Activated T-helper 1 cell treated with anti-CD3 and anti-CD28 coated beads, Interleukin-12 subunit alpha, Interleukin-12 subunit beta, Interleukin-2, Interleukin-4 antibody, amounts not matched to agents 30 ng/mL and 10 ng/mL and 1 ng/mL, durations not matched to agents 14 hours and 24 hours and 36 hours (primary cell): Measurements from ENCODE around the gene MFAP1. TPM values are rescaled to one million over a fixed set of nuclear protein-coding genes. Genes with fewer than 3 reads are reported as not detected.
A peak's percentile ranks its signal among the peaks of the same experiment; 100 is the strongest.

Source experiments
- DNase-seq: peaks from one replicate; pipeline ENCODE4 v3.0.0; 2021; ENCODE audit warnings: low spot score
- H3K27ac Mint-ChIP-seq: one replicate; pipeline ENCODE4 v1.8.0; 2021; ENCODE audit warnings: mild to moderate bottlenecking, mixed read lengths
- H3K27me3 Mint-ChIP-seq: one replicate; pipeline ENCODE4 v1.8.0; 2022; ENCODE audit warnings: mild to moderate bottlenecking, moderate library complexity, mixed read lengths; ENCODE audit not compliant: insufficient read depth
- H3K36me3 Mint-ChIP-seq: one replicate; pipeline ENCODE4 v1.8.0; 2021; ENCODE audit warnings: low read depth, mixed read lengths
- H3K4me1 Mint-ChIP-seq: one replicate; pipeline ENCODE4 v1.8.0; 2021; ENCODE audit warnings: low read depth, mixed read lengths
- H3K4me3 Mint-ChIP-seq: one replicate; pipeline ENCODE4 v1.8.0; 2021; ENCODE audit warnings: mild to moderate bottlenecking, moderate library complexity, mixed read lengths
- H3K9me3 Mint-ChIP-seq: one replicate; pipeline ENCODE4 v1.8.0; 2021; ENCODE audit warnings: mixed read lengths
- intact Hi-C: fragments of 100-400 bp; cut with micrococcal nuclease; formaldehyde crosslinking; loops from one replicate; pipeline ENCODE4 v1.15.1; 2024
- total RNA-seq: library from RNA; stranded (reverse); gene quantifications from 2 replicates; pipeline ENCODE4 v1.2.3, GENCODE V29; 2022

MFAP1 gene
- total RNA-seq, 1 donor from 2014 or later: 46.6 TPM

DNA sequence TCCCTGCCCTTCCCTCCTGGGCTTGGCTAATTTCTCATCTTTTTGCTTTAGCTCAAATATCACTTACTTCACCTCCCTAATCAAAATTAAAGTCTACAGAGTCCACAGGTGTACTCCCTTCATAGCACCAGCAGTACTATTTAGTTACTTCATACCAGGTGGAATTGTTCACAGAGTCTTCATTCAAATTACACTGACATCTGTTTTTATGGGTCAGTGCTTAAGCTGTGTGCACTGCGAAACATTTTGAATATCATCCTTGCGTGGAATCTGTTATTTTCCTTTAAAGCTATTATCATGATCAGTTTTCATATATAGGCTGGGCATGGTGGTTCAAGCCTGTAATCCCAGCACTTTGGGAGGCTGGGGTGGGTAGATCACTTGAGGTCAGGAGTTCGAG, 35.1 kb downstream of the MFAP1 start:
- H3K36me3 Mint-ChIP-seq: peaks cover 18% of the 10 kb centered on the region
- no peaks in the 10 kb centered on the region for H3K9me3 Mint-ChIP-seq
- no peak for DNase-seq

DNA sequence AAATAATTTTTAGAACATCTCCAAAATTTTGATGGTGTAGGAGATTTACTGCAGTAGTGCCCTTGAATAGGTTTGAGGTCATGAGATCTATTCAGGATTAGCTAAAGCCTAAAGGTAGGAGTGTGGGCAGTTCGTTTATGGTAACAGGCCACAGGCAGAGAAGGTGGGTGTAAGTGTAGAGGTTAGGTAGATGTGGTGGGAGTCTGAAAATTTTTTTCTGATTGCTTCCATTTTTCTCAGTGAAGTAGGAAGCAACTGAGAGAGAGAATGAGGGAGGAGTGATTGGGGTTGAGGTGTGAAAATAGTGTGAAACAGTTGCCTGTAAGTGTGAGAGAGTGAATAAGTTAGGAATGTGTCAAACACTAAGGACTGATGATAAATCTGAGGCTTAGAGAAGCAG, 45.5 kb downstream of the MFAP1 start:
- Mint-ChIP-seq H3K9me3 (no peaks in the 10 kb centered on the region), H3K36me3 (peaks cover 11% of the 10 kb centered on the region), H3K27ac (peak overlapping the region; percentile 59), H3K27me3 (peaks cover 15% of the 10 kb centered on the region), H3K4me1 (peaks cover 15% of the 10 kb centered on the region), H3K4me3 (no peak overlapping the region)
- no peak for DNase-seq
- intact Hi-C loops: no loop called here

More for the DNA sequence above, 35.1 kb downstream of the MFAP1 start:
- peaks cover 17% of the 10 kb centered on the region for H3K4me1 Mint-ChIP-seq
- no peak overlapping the region for H3K27ac Mint-ChIP-seq
- no peaks in the 10 kb centered on the region for H3K27me3 Mint-ChIP-seq
- intact Hi-C loops: no loop called here
- no peak overlapping the region for H3K4me3 Mint-ChIP-seq

DNA sequence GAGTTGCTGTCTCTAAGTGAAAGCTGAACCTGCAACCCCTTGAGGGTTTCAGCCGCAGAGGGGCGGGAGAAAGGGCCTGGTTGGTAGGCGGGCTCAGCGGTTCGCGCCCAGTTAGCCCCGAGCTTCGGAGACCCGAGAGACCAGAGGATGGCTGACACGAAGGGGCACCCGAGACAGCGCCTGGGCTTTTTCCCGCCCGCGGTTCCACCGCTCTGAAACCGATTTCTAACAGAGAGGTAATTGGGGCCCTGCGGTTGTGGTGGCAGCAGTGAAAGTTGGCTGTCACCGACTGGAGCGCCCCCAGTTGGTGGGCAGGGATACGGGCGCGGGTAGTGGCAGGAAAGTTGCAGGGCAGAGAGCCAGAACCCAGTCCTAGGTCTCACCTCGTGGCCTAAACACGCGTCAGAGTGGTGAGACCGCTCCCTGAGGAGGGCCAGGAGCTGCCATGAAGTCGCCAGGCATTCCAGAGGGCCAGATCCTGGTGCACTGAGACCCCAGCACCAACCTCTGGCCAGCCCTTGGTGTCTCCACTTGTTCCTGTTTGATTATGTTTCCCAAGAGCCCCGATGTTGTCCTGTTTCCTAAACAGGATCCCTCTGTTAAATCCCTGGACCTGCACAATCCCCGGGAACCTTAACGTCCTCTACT, 47.1 kb downstream of the MFAP1 start:
- peak; percentile 63 for DNase-seq
- Mint-ChIP-seq H3K27ac (peak overlapping the region; percentile 83), H3K4me1 (peaks cover 15% of the 10 kb centered on the region), H3K9me3 (no peaks in the 10 kb centered on the region), H3K4me3 (peak overlapping the region; percentile 82), H3K36me3 (peaks cover 13% of the 10 kb centered on the region), H3K27me3 (peaks cover 10% of the 10 kb centered on the region)
- intact Hi-C loops: loop anchor here (2.0 kb wide), 1 partner anchor 29 kb away; no protein-coding TSS in a partner anchor

DNA sequence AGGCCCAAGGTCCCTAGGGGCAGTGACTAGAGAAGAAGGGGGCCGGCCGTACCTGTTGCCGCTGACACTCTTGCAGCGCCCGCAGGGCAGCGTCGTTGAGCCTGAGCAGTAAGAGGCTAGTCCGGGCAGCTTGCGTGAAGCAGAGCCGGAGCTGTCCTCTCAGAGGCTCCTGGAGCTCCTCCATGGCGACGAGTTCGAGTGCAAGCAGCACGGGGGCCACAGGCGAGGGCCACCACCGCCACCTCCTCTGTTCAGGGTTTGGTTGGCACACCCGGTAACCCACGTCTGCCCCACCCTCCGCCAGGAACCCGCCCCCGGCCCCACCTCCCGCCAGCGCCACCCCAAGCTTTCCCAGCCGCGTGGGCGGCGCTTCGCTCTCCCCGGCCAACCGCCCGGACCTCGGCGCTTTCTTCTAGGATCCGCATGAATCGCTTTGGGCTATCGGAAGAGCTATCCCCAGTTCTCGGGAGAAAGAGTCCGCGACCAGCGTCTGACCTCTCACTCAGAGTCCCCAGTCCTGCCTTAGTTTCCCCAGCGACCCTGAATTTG, 47.7 kb downstream of the MFAP1 start, which contains the start of gene ELL3:
ELL3 (minus strand) TSS at position 249 of the 549 bp plus-strand sequence; CDS start at position 184, 65 bp downstream.
- H3K4me3 Mint-ChIP-seq: peak within 1 kb of the TSS; percentile 82
- H3K27me3 Mint-ChIP-seq: peaks cover 4% of the 10 kb centered on the region
- peak within 1 kb of the TSS; percentile 83 for H3K27ac Mint-ChIP-seq
- H3K9me3 Mint-ChIP-seq: no peaks in the 10 kb centered on the region
- peaks cover 15% of the 10 kb centered on the region for H3K4me1 Mint-ChIP-seq
- DNase-seq: no peak
- intact Hi-C loops: loop anchor here (1.0 to 2.0 kb wide), 2 partner anchors 16 to 28 kb away; partner anchors contain the start of gene SERF2
- peaks cover 19% of the 10 kb centered on the region for H3K36me3 Mint-ChIP-seq

DNA sequence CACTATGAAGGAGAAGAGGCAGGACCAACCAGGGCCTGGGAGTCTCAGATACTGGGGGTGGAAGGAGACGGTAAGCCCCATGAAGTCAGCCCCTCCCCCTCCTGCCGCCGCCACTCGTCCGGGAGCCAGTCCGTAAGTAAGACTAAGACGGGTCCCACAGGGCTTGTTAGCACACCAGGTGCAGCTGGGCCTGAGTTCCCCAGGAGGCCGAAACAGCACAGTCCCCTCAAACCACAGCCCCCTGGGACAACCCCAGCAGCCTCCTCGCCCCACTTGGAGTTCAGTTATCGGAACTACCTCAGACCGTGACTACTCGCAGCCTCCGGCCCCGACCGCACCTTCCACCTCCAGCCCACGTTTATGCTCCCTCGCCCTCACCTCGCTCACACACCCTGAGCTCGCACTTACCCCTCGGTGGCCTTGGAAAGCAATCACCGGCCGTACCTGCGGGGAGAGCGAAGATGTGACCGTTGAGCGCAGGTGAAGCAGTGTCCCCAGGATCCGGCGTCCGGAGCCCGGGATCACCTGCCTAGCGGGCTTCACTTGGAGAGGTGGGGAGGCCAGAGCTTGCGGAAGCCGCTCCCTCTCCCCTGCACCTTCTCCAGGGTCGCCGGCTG, 48.3 kb downstream of the MFAP1 start:
- intact Hi-C loops: loop anchor here (1.0 to 2.0 kb wide), 2 partner anchors 16 to 27 kb away; partner anchors contain the start of gene SERF2
- Mint-ChIP-seq H3K27ac (no peak overlapping the region), H3K9me3 (no peaks in the 10 kb centered on the region), H3K4me1 (peaks cover 15% of the 10 kb centered on the region), H3K27me3 (peaks cover 3% of the 10 kb centered on the region), H3K36me3 (peaks cover 23% of the 10 kb centered on the region), H3K4me3 (peak overlapping the region; percentile 37)
- DNase-seq: no peak

DNA sequence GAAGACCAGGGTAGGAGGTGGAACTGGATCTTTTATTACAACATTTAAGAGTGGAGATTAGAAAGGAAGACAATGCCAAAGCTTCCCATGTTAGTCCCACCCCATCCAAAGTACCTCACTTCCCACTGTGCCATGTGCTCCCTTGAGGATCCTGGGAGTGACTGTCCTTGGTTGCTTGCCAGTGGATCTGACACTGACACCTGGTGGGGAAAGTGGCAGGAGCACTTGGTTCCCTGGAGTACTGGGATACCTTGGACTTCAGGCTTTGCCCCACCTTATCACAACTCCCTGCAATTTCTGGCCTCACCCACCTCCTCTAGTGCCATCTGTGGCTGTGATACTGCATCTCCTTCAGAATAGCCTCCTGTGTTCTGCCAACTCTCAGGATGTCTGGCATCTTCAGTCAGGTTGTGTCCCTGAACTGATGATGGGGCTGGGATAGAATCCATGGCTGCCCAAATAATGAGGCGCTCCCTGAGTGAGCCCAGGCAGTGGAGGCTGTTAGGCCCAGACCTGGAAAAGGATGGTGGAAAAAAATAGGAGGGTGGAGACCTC, 49.0 kb downstream of the MFAP1 start:
- Mint-ChIP-seq H3K4me3 (peak overlapping the region; percentile 37), H3K27ac (no peak overlapping the region), H3K27me3 (peaks cover 2% of the 10 kb centered on the region)

DNA sequence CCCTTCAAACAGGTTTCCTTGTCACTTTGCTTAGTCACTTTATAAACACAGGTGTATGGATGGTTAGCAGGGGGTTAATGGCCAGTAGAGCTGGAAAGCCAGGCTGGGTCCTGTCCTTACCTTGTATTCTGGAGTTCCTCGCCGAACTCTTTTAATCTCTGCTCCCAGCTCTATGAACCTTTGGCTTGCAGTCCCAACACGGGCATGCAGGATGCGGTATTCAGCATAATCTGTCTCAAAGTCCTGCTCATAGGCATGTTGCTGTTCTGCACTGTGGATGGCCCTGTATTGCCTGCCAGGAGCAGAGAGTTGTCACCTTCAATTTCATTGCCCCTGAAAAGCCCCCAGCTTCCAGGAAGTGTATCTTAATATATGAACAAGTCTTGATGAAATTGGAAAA, 50.4 kb downstream of the MFAP1 start:
- H3K4me1 Mint-ChIP-seq: peaks cover 20% of the 10 kb centered on the region
- no peak overlapping the region for H3K4me3 Mint-ChIP-seq
- no peaks in the 10 kb centered on the region for H3K9me3 Mint-ChIP-seq
- intact Hi-C loops: no loop called here
- H3K27me3 Mint-ChIP-seq: no peaks in the 10 kb centered on the region
- DNase-seq: no peak
- H3K27ac Mint-ChIP-seq: no peak overlapping the region
- peaks cover 42% of the 10 kb centered on the region for H3K36me3 Mint-ChIP-seq

More for the DNA sequence above, 49.0 kb downstream of the MFAP1 start:
- DNase-seq: no peak
- Mint-ChIP-seq H3K4me1 (peaks cover 15% of the 10 kb centered on the region), H3K9me3 (no peaks in the 10 kb centered on the region), H3K36me3 (peaks cover 29% of the 10 kb centered on the region)
- intact Hi-C loops: no loop called here

DNA sequence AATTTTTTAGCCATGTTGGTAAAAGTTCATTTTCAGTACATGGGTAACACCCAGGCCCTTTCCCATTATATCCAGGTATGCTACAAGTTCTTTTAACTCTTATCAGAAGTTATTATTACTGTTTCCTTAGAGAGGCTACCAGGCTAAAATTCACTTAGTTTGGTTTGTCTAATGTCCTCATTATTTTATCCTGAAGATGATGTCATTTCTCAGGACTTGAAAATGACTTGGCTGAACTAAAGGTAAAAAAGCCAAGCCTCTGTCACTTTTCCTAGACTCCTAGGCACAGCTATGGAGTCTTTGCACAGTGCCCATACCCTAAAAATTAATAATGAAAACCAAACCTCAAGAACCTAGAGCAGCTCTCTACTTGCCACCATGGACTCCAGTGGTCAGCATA, 51.9 kb downstream of the MFAP1 start:
- DNase-seq: no peak
- H3K4me3 Mint-ChIP-seq: no peak overlapping the region
- H3K36me3 Mint-ChIP-seq: peaks cover 53% of the 10 kb centered on the region
- no peaks in the 10 kb centered on the region for H3K27me3 Mint-ChIP-seq
- peaks cover 16% of the 10 kb centered on the region for H3K4me1 Mint-ChIP-seq
- H3K27ac Mint-ChIP-seq: no peak overlapping the region
- no peaks in the 10 kb centered on the region for H3K9me3 Mint-ChIP-seq
- intact Hi-C loops: no loop called here

DNA sequence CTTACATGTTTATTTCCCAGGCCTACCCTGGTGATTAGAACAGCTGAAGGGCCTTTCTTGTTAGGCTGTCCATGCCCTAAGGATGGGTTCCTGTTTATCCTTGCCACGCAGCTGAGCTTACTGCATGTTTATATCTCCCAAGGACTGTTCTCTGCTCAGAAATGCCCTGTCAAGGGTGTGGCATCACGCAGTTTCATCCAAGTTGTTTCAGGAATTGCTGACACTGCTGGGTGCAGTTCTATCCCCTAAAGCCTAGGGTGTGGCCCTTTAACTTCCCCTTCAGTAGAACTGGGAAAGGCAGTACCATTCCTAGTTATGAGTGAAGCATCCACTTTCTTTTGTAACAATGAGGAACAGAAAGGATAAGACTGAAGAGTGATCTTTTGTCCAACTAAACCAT, 52.7 kb downstream of the MFAP1 start:
- Mint-ChIP-seq H3K27me3 (no peaks in the 10 kb centered on the region), H3K4me3 (no peak overlapping the region), H3K36me3 (peaks cover 55% of the 10 kb centered on the region), H3K27ac (no peak overlapping the region), H3K9me3 (no peaks in the 10 kb centered on the region), H3K4me1 (peaks cover 8% of the 10 kb centered on the region)
- DNase-seq: no peak
- intact Hi-C loops: no loop called here

DNA sequence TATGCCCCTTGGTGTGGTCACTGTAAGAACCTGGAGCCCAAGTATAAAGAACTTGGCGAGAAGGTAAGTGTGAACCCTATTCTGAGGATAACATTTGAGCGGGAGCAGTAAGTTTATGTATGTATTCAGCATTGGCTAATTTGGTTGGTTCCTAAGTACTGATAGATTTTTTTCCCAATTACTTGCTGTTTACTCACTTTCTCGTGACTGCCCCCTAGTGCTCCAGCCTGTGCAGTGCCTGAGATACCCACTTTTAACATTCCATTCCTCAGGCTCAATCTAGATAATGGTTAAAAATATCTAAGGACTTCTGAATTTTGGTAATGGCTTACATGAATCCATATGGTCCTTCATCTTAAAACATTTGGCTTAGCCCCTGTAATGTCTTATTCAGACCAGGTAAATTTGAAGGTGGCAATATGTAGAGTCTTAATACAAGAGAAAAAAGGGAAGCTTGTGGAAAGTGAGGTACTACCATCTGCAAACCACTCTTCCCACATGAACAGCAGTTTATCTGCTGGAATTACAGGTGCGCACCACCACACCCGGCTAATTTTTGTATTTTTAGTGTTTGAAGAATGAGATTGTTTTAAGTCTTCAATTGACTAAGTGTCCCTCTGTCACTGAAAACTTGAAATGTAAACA, 54.8 kb downstream of the MFAP1 start:
- peaks cover 64% of the 10 kb centered on the region for H3K36me3 Mint-ChIP-seq
- intact Hi-C loops: loop anchor here (2.0 kb wide), 1 partner anchor 19 kb away; no protein-coding TSS in a partner anchor
- no peak overlapping the region for H3K27ac Mint-ChIP-seq

DNA sequence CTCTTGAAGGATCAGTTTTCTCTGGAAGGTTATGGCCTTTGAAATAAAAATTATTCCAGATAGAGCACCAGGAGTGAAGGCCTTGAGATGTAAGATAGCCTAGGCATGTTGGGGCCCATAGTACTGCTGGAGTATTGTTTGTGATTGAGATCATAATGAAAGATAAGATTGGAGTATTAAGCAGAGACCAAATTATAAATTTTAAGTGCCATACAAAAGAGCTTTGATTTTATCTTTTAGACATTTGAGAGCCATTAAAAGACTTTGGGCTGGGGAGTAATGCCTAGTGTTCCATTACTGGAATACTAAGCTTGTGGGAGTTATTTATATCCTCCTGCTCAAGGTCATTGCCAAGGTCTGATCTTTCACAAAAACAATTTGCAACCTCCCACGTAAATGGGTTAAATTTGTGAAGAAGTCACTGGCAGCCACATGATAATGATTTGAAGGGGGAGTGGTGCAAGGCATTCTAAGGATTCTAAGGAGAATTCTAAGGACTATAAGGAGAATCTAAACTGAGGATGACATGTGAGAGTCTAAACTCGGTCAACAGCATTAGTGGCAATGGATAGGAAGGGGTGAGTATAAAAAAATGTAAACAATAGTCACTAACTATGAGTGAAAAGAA, 60.6 kb downstream of the MFAP1 start:
- no peak overlapping the region for H3K27ac Mint-ChIP-seq
- H3K4me1 Mint-ChIP-seq: peaks cover 10% of the 10 kb centered on the region
- H3K9me3 Mint-ChIP-seq: no peaks in the 10 kb centered on the region
- H3K4me3 Mint-ChIP-seq: no peak overlapping the region
- DNase-seq: no peak
- peaks cover 54% of the 10 kb centered on the region for H3K36me3 Mint-ChIP-seq
- intact Hi-C loops: no loop called here
- H3K27me3 Mint-ChIP-seq: no peaks in the 10 kb centered on the region

More for the DNA sequence above, 54.8 kb downstream of the MFAP1 start:
- DNase-seq: peak; percentile 36
- H3K9me3 Mint-ChIP-seq: no peaks in the 10 kb centered on the region
- H3K4me3 Mint-ChIP-seq: no peak overlapping the region
- H3K27me3 Mint-ChIP-seq: no peaks in the 10 kb centered on the region
- H3K4me1 Mint-ChIP-seq: peaks cover 8% of the 10 kb centered on the region

DNA sequence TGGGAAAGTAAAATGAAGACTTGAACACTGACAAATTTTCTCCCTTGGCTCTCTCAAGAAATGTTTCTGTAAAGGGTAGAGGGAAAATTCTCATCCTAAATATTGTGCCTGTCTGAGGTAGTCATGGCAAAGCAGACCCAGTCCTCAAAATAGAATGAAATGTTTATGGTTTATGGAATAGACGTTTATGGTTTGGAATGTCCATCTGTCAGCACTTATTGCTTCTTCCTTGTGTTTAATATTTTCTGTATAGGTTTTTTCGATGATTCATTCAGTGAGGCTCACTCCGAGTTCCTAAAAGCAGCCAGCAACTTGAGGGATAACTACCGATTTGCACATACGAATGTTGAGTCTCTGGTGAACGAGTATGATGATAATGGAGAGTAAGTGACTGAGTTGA, 61.7 kb downstream of the MFAP1 start:
- H3K27me3 Mint-ChIP-seq: no peaks in the 10 kb centered on the region
- intact Hi-C loops: no loop called here
- no peak overlapping the region for H3K27ac Mint-ChIP-seq
- no peak overlapping the region for H3K4me3 Mint-ChIP-seq
- peaks cover 47% of the 10 kb centered on the region for H3K36me3 Mint-ChIP-seq
- DNase-seq: no peak
- H3K4me1 Mint-ChIP-seq: peaks cover 10% of the 10 kb centered on the region
- no peaks in the 10 kb centered on the region for H3K9me3 Mint-ChIP-seq
